ENCODE data around the gene SNX25.
A peak's percentile ranks its signal among the peaks of the same experiment; 100 is the strongest.
"Not testable (repeated sequence)": the region's sequence is repeated elsewhere in the genome, so short reads cannot be mapped to it uniquely, and the experiment has no call there.

The SNX25 gene

GRCh38 chr4:185305979-185306442 lies 96.6 kb downstream of the SNX25 start:
- no peak for DNase-seq (ENCODE audit: low spot score)

GRCh38 chr4:185307136-185307950 lies 97.9 kb downstream of the SNX25 start:
- no peak for DNase-seq (ENCODE audit: low spot score)

GRCh38 chr4:185309770-185310169 lies 100.4 kb downstream of the SNX25 start:
- DNase-seq (ENCODE audit: low spot score), result no peak

GRCh38 chr4:185311113-185311888 lies 101.9 kb downstream of the SNX25 start:
- DNase-seq (ENCODE audit: low spot score), result no peak

- no peak for DNase-seq (ENCODE audit: low spot score)
These were observed 103.3 kb downstream of the SNX25 start for GRCh38 chr4:185312699-185313098.

GRCh38 chr4:185317462-185317861 lies 108.1 kb downstream of the SNX25 start:
- not testable (repeated sequence) for DNase-seq (ENCODE audit: low spot score)

- no peak for DNase-seq (ENCODE audit: low spot score)
These were observed 108.5 kb downstream of the SNX25 start for GRCh38 chr4:185317880-185318279.

- peak; percentile 21 for DNase-seq (ENCODE audit: low spot score)
These were observed 109.3 kb downstream of the SNX25 start for GRCh38 chr4:185318679-185319078.

- DNase-seq (ENCODE audit: low spot score), result no peak
These were observed 113.4 kb downstream of the SNX25 start for GRCh38 chr4:185322803-185323202.

- DNase-seq (ENCODE audit: low spot score), result no peak
These were observed 114.2 kb downstream of the SNX25 start for GRCh38 chr4:185323606-185324005.

GRCh38 chr4:185324361-185324760 lies 115.0 kb downstream of the SNX25 start:
- not testable (repeated sequence) for DNase-seq (ENCODE audit: low spot score)

- not testable (repeated sequence) for DNase-seq (ENCODE audit: low spot score)
These were observed 116.3 kb downstream of the SNX25 start for GRCh38 chr4:185325721-185326120.

GRCh38 chr4:185328586-185328985 lies 119.2 kb downstream of the SNX25 start:
- no peak for DNase-seq (ENCODE audit: low spot score)

GRCh38 chr4:185329879-185330510 lies 120.6 kb downstream of the SNX25 start:
- DNase-seq (ENCODE audit: low spot score), result not testable (repeated sequence)

- no peak for DNase-seq (ENCODE audit: low spot score)
These were observed 123.4 kb downstream of the SNX25 start for GRCh38 chr4:185332575-185333464.

GRCh38 chr4:185334326-185334725 lies 124.9 kb downstream of the SNX25 start:
- DNase-seq (ENCODE audit: low spot score), result no peak

- no peak for DNase-seq (ENCODE audit: low spot score)
These were observed 126.2 kb downstream of the SNX25 start for GRCh38 chr4:185335579-185335978.

- no peak for DNase-seq (ENCODE audit: low spot score)
These were observed 130.5 kb downstream of the SNX25 start for GRCh38 chr4:185339941-185340340.

- DNase-seq (ENCODE audit: low spot score), result no peak
These were observed 132.0 kb downstream of the SNX25 start for GRCh38 chr4:185341377-185341776.

- DNase-seq (ENCODE audit: low spot score), result no peak
These were observed 132.4 kb downstream of the SNX25 start for GRCh38 chr4:185341841-185342240.

- no peak for DNase-seq (ENCODE audit: low spot score)
These were observed 134.6 kb downstream of the SNX25 start for GRCh38 chr4:185343726-185344581.
